ENCODE data around the gene CAMK4.

- TF ChIP-seq POLR2AphosphoS5 (IDR thresholded peaks at IDR 0.05; ENCODE audit: low read depth, low read length): no peak
- no peak for TF ChIP-seq CTCF (IDR thresholded peaks at IDR 0.05 in 2 of 3, conservative IDR thresholded peaks at IDR 0.05 in 1 of 3; ENCODE audit: borderline replicate concordance in 1 of 3, insufficient read depth in 1 of 3, low read depth in 2 of 3, low read length in 2 of 3)
- no peak for TF ChIP-seq REST (IDR thresholded peaks at IDR 0.05; ENCODE audit: low read depth)
- TF ChIP-seq ZNF274 (IDR thresholded peaks at IDR 0.05; ENCODE audit: low read depth, low read length): no peak
- TF ChIP-seq POLR2A (IDR thresholded peaks at IDR 0.05; ENCODE audit: borderline replicate concordance, extremely low read depth, insufficient read depth, insufficient read length): no peak
- TF ChIP-seq MAX (IDR thresholded peaks at IDR 0.05): no peak
- TF ChIP-seq TCF7L2 (IDR thresholded peaks at IDR 0.05; ENCODE audit: borderline replicate concordance, extremely low read depth, insufficient read depth, insufficient read length): no peak
- TF ChIP-seq EZH2phosphoT487 (IDR thresholded peaks at IDR 0.05; ENCODE audit: borderline replicate concordance): no peak
- TF ChIP-seq RAD21 (IDR thresholded peaks at IDR 0.05; ENCODE audit: low read depth): no peak
These were observed 287.7 kb downstream of the CAMK4 start for GRCh38 chr5:111511831-111512374.

All from HCT116 (cell line).